Stimulated activated naive CD8-positive, alpha-beta T cell treated with anti-CD3 and anti-CD28 coated beads, Interleukin-15, Interleukin-2, amounts not matched to agents 100 ng/mL and 50 ng/mL, for 24 hours (primary cell): ENCODE data around the gene EPHA3.
"Not testable (repeated sequence)": the region's sequence is repeated elsewhere in the genome, so short reads cannot be mapped to it uniquely, and the experiment has no call there.

Source experiments
- H3K27ac Mint-ChIP-seq: one replicate; pipeline ENCODE4 v1.8.0; 2021; ENCODE audit warnings: mild to moderate bottlenecking, mixed read lengths
- H3K27me3 Mint-ChIP-seq: one replicate; pipeline ENCODE4 v1.8.0; 2021; ENCODE audit warnings: mixed read lengths
- H3K36me3 Mint-ChIP-seq: one replicate; pipeline ENCODE4 v1.8.0; 2021; ENCODE audit warnings: low read depth, mixed read lengths
- H3K4me1 Mint-ChIP-seq: one replicate; pipeline ENCODE4 v1.8.0; 2021; ENCODE audit warnings: low read depth, mixed read lengths
- H3K4me3 Mint-ChIP-seq: one replicate; pipeline ENCODE4 v1.8.0; 2021; ENCODE audit warnings: mild to moderate bottlenecking, mixed read lengths
- H3K9me3 Mint-ChIP-seq: one replicate; pipeline ENCODE4 v1.8.0; 2021; ENCODE audit warnings: mixed read lengths

The EPHA3 gene

GRCh38 chr3:89314454-89315098 lies 207.2 kb downstream of the EPHA3 start:
- H3K9me3 Mint-ChIP-seq, result no peaks in the 10 kb centered on the region
- no peaks in the 10 kb centered on the region for H3K27me3 Mint-ChIP-seq
- no peak overlapping the region for H3K27ac Mint-ChIP-seq
- no peaks in the 10 kb centered on the region for H3K36me3 Mint-ChIP-seq
- H3K4me3 Mint-ChIP-seq, result no peak overlapping the region
- no peaks in the 10 kb centered on the region for H3K4me1 Mint-ChIP-seq

- H3K27me3 Mint-ChIP-seq, result no peaks in the 10 kb centered on the region
- no peak overlapping the region for H3K27ac Mint-ChIP-seq
- no peaks in the 10 kb centered on the region for H3K9me3 Mint-ChIP-seq
- no peak overlapping the region for H3K4me3 Mint-ChIP-seq
- H3K36me3 Mint-ChIP-seq, result no peaks in the 10 kb centered on the region
- H3K4me1 Mint-ChIP-seq, result no peaks in the 10 kb centered on the region
These were observed 208.5 kb downstream of the EPHA3 start for GRCh38 chr3:89315750-89316470.

DNA sequence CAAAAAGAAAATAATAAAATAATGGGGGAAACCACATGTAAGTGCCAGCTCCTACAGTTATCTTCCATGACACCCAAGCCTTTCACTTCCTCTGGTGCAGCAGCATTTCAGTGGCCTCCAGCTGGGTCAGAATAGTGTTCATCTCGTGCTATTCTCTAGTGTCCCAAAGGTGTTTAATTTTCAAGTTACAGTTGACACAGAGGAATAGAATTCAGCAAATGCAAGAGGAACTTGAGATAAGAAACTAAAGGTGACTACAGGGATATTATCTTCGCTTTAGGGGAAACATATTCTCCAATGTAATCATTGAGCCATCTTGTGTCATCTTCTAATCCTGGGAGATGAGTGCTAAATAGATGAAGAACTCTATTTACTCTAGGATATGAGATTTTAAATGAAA lies 212.8 kb downstream of the EPHA3 start:
- no peaks in the 10 kb centered on the region for H3K36me3 Mint-ChIP-seq
- no peak overlapping the region for H3K27ac Mint-ChIP-seq
- H3K4me1 Mint-ChIP-seq, result no peaks in the 10 kb centered on the region
- H3K4me3 Mint-ChIP-seq, result no peak overlapping the region
- H3K27me3 Mint-ChIP-seq, result no peaks in the 10 kb centered on the region
- no peaks in the 10 kb centered on the region for H3K9me3 Mint-ChIP-seq

GRCh38 chr3:89326997-89327396 lies 219.6 kb downstream of the EPHA3 start:
- no peak overlapping the region for H3K27ac Mint-ChIP-seq
- H3K4me3 Mint-ChIP-seq, result no peak overlapping the region
- peaks cover 11% of the 10 kb centered on the region for H3K9me3 Mint-ChIP-seq
- H3K27me3 Mint-ChIP-seq, result no peaks in the 10 kb centered on the region
- no peaks in the 10 kb centered on the region for H3K4me1 Mint-ChIP-seq
- H3K36me3 Mint-ChIP-seq, result no peaks in the 10 kb centered on the region

GRCh38 chr3:89332386-89332785 lies 225.0 kb downstream of the EPHA3 start:
- Mint-ChIP-seq H3K27ac (no peak overlapping the region), H3K4me1 (no peaks in the 10 kb centered on the region), H3K27me3 (no peaks in the 10 kb centered on the region), H3K4me3 (no peak overlapping the region), H3K9me3 (peaks cover 8% of the 10 kb centered on the region), H3K36me3 (no peaks in the 10 kb centered on the region)

DNA sequence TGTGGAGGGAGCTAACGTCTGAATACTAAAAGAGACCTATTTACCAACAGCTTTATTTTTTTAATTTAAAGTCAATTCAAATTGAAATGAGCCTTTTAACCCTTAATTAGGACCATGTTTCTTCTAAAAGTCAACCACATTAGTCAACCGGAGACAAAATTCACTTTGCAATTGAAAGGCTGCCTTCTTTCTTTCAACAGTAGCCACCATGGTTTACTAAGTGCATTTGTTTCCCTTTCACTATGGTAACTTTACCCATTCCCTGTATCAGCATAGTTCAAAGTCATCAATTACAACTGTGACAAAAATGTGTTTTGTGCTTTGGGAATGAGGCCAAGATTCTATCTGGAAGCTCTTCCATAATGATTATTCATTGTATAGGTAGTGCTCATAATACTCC lies 225.4 kb downstream of the EPHA3 start:
- no peaks in the 10 kb centered on the region for H3K36me3 Mint-ChIP-seq
- no peak overlapping the region for H3K4me3 Mint-ChIP-seq

DNA sequence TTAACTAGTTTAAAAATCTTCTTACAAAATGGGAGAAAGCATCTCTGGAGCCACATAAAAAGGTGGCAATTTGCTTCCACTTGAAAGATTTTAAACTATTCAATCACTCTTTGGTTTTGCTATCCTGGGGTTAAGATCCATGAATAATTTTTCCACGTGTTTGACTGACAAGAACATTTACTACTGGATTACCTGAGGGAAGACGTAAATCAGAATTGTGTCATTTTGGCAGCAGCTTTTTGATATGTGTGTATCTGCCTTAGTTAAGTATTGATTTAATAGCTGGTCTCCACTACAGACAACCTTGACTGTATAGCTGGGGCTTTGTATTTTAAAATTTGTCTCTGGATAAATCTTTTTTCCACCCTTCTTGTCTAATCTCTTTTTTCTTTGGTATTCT lies 228.3 kb downstream of the EPHA3 start:
- Mint-ChIP-seq H3K27me3 (no peaks in the 10 kb centered on the region), H3K4me3 (no peak overlapping the region), H3K9me3 (no peaks in the 10 kb centered on the region), H3K27ac (no peak overlapping the region), H3K4me1 (no peaks in the 10 kb centered on the region), H3K36me3 (no peaks in the 10 kb centered on the region)

More for the DNA sequence above, 225.4 kb downstream of the EPHA3 start:
- Mint-ChIP-seq H3K9me3 (peaks cover 7% of the 10 kb centered on the region), H3K27me3 (no peaks in the 10 kb centered on the region), H3K4me1 (no peaks in the 10 kb centered on the region), H3K27ac (no peak overlapping the region)

DNA sequence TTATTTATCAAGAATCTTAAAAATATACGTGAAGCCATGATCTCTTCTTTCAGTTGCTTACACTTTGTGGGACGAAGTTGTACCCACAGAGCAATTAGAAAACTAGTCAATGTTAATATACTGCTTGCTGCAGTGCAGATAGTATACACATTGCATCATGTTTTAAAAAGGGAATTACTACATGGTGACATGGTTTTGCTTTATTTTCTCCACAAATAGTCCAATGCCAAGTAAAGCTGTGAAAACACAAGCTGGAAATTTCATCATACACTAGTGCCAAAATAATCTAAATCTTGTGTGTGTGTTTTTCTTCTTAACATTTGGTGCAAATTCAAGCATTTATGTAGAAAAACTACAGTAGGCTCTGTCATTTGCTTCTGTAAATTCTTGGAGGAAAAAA lies 233.0 kb downstream of the EPHA3 start:
- no peaks in the 10 kb centered on the region for H3K36me3 Mint-ChIP-seq
- H3K4me1 Mint-ChIP-seq, result no peaks in the 10 kb centered on the region
- H3K9me3 Mint-ChIP-seq, result no peaks in the 10 kb centered on the region
- H3K4me3 Mint-ChIP-seq, result no peak overlapping the region
- no peaks in the 10 kb centered on the region for H3K27me3 Mint-ChIP-seq
- no peak overlapping the region for H3K27ac Mint-ChIP-seq

DNA sequence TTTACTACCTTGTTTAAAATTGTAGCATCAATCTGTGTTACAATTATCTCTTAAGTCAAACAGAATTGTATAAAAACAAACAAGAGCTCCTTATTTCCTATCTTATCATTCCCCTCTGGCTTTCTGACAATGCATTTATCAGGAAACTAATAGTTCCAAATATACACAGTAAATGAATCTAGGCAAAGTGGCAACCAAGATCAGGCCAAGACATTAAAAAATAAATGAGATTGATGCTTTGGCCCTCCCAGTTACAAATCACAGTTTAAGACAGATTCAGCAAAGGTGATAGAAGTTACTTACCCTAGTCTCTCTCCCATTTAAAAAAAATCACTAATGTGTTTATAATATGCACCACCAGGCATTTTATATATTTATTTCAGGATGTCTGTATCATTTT lies 236.7 kb downstream of the EPHA3 start:
- no peaks in the 10 kb centered on the region for H3K9me3 Mint-ChIP-seq
- H3K36me3 Mint-ChIP-seq, result no peaks in the 10 kb centered on the region
- no peak overlapping the region for H3K4me3 Mint-ChIP-seq
- no peak overlapping the region for H3K27ac Mint-ChIP-seq
- no peaks in the 10 kb centered on the region for H3K27me3 Mint-ChIP-seq
- no peaks in the 10 kb centered on the region for H3K4me1 Mint-ChIP-seq

GRCh38 chr3:89350935-89351334 lies 243.5 kb downstream of the EPHA3 start:
- not testable (repeated sequence) for H3K27ac Mint-ChIP-seq, H3K27me3 Mint-ChIP-seq, H3K9me3 Mint-ChIP-seq, H3K4me3 Mint-ChIP-seq, H3K36me3 Mint-ChIP-seq, H3K4me1 Mint-ChIP-seq

GRCh38 chr3:89353465-89353864 lies 246.0 kb downstream of the EPHA3 start:
- H3K4me1 Mint-ChIP-seq, result no peaks in the 10 kb centered on the region
- no peak overlapping the region for H3K27ac Mint-ChIP-seq
- H3K4me3 Mint-ChIP-seq, result no peak overlapping the region
- H3K9me3 Mint-ChIP-seq, result no peaks in the 10 kb centered on the region
- no peaks in the 10 kb centered on the region for H3K27me3 Mint-ChIP-seq
- H3K36me3 Mint-ChIP-seq, result no peaks in the 10 kb centered on the region

DNA sequence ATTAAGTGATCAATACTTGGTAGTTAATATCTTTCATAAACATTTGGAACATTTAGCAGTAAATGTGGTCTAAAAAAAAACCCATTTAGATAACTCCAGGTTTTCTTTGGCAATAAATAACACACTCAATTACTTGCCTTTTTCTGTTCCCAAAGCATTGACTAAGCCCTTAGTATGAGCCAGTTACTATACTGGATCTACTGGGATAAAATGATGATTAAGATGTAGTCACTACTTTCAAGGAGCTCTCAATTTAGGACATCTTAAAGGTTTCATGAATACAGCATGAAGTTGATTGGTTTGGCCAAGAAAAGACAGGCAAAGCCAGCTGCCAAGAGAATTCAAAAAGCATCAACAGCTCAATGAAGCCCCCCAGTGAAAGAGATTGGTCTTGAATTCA lies 250.9 kb downstream of the EPHA3 start:
- H3K36me3 Mint-ChIP-seq, result no peaks in the 10 kb centered on the region
- H3K4me3 Mint-ChIP-seq, result no peak overlapping the region
- no peaks in the 10 kb centered on the region for H3K4me1 Mint-ChIP-seq
- no peaks in the 10 kb centered on the region for H3K9me3 Mint-ChIP-seq
- no peaks in the 10 kb centered on the region for H3K27me3 Mint-ChIP-seq
- H3K27ac Mint-ChIP-seq, result no peak overlapping the region

- Mint-ChIP-seq H3K27ac (no peak overlapping the region), H3K27me3 (no peaks in the 10 kb centered on the region), H3K4me1 (no peaks in the 10 kb centered on the region), H3K9me3 (no peaks in the 10 kb centered on the region), H3K36me3 (no peaks in the 10 kb centered on the region), H3K4me3 (no peak overlapping the region)
These were observed 252.7 kb downstream of the EPHA3 start for GRCh38 chr3:89360156-89360555.

DNA sequence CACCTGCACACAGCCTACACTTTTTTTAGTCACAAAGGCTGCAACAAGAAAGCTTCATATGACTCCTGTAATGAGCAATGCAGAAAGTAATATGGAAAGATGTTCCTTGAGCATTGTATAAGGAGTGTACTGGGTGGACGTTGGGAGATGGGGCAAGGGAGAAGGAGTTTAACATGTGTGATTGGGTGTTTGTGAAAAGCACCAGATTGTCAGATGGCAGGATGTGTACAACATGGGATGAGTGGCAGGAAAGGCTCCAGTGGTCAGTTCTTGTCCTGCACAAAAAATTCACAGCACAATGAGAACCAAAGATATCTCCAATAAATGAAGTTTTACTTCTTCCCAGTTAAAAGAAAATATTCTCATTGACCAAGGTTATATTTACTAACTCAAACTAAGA lies 255.1 kb downstream of the EPHA3 start:
- no peak overlapping the region for H3K4me3 Mint-ChIP-seq
- H3K27me3 Mint-ChIP-seq, result no peaks in the 10 kb centered on the region
- no peaks in the 10 kb centered on the region for H3K9me3 Mint-ChIP-seq
- no peaks in the 10 kb centered on the region for H3K36me3 Mint-ChIP-seq
- H3K4me1 Mint-ChIP-seq, result no peaks in the 10 kb centered on the region
- no peak overlapping the region for H3K27ac Mint-ChIP-seq

GRCh38 chr3:89363171-89363570 lies 255.8 kb downstream of the EPHA3 start:
- H3K36me3 Mint-ChIP-seq, result no peaks in the 10 kb centered on the region
- no peak overlapping the region for H3K27ac Mint-ChIP-seq
- H3K4me1 Mint-ChIP-seq, result no peaks in the 10 kb centered on the region
- no peaks in the 10 kb centered on the region for H3K27me3 Mint-ChIP-seq
- H3K9me3 Mint-ChIP-seq, result no peaks in the 10 kb centered on the region
- H3K4me3 Mint-ChIP-seq, result no peak overlapping the region

DNA sequence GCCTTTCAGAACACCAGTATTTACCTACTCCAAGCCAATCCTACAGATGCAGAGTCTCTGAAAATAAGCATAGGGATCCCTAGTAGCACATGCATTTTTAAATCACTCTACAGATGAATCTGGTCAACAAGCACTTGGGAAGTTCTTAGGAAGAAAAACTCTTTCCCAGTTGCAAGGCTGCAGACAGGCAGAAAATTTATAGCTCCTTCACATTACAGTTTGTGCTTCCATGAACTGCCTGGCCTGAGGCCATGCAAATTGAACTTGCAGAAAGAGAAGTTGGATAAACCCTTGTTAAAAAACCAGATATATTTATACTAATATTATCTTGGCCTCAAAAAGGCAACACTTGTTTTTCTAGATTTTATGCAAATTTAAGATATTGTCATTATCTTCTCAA lies 256.9 kb downstream of the EPHA3 start:
- no peaks in the 10 kb centered on the region for H3K4me1 Mint-ChIP-seq
- no peaks in the 10 kb centered on the region for H3K27me3 Mint-ChIP-seq
- H3K4me3 Mint-ChIP-seq, result no peak overlapping the region
- H3K36me3 Mint-ChIP-seq, result no peaks in the 10 kb centered on the region
- H3K27ac Mint-ChIP-seq, result no peak overlapping the region
- no peaks in the 10 kb centered on the region for H3K9me3 Mint-ChIP-seq
